GM23338 (cell line): ENCODE measurements around the gene DST.

Experiments
- CREB1 ChIP-seq: fragments of 250-450 bp; sonication (Bioruptor Pico); IDR thresholded peaks from 2 replicates; pipeline ENCODE4 v1.5.0; 2020; ENCODE audit warnings: low read depth, mild to moderate bottlenecking, moderate library complexity
- CTCF ChIP-seq, 2 experiments: fragments of 200-600 bp in 1 of 2; sonication (generic) in 1 of 2; conservative IDR thresholded peaks; 2 replicates each; pipeline versions ENCODE4 v1.5.1 to v1.6.1; 2016 to 2017; ENCODE audit warnings: antibody characterized with exemption in 2 of 2, low read depth in 2 of 2, mild to moderate bottlenecking in 2 of 2, moderate library complexity in 1 of 2
- EZH2 ChIP-seq: fragments of 200-600 bp; sonication (generic); IDR thresholded peaks from one replicate; pipeline ENCODE4 v1.8.0; 2017; ENCODE audit warnings: antibody characterized with exemption, mild to moderate bottlenecking, low read depth; ENCODE audit not compliant: unreplicated experiment
- EZH2phosphoT487 ChIP-seq: fragments of 200-600 bp; sonication (generic); IDR thresholded peaks from one replicate; pipeline ENCODE4 v1.8.1; 2018; ENCODE audit warnings: antibody characterized with exemption; ENCODE audit not compliant: unreplicated experiment
- JUNB ChIP-seq: IDR thresholded peaks from one replicate; pipeline ENCODE4 v1.6.1; 2016; ENCODE audit warnings: antibody characterized with exemption; ENCODE audit not compliant: unreplicated experiment
- NANOG ChIP-seq: IDR thresholded peaks from 2 replicates; pipeline ENCODE4 v1.6.1; 2016; ENCODE audit warnings: antibody characterized with exemption, borderline replicate concordance
- POLR2AphosphoS5 ChIP-seq: IDR thresholded peaks from 2 replicates; pipeline ENCODE4 v1.6.1; 2016; ENCODE audit warnings: antibody characterized with exemption, low read depth
- ZNF114 ChIP-seq: fragments of 250-450 bp; sonication (Bioruptor Pico); IDR thresholded peaks from 2 replicates; pipeline ENCODE4 v1.5.0; 2020; ENCODE audit warnings: mild to moderate bottlenecking, moderate library complexity
- ZNF331 ChIP-seq: fragments of 250-450 bp; sonication (Bioruptor Pico); IDR thresholded peaks from 2 replicates; pipeline ENCODE4 v1.5.0; 2020; ENCODE audit warnings: low read depth, mild to moderate bottlenecking, moderate library complexity
- TF ChIP-seq, protein P1 (sequence below): IDR thresholded peaks from 2 replicates; pipeline ENCODE4 v1.6.1; 2016; ENCODE audit warnings: antibody characterized with exemption
- TF ChIP-seq, protein P2 (sequence below): IDR thresholded peaks from one replicate; pipeline ENCODE4 v1.6.1; 2018; ENCODE audit warnings: antibody characterized with exemption; ENCODE audit not compliant: unreplicated experiment

GRCh38 chr6:56547687-56548086 lies 95.0 kb downstream of the DST start:
- TF ChIP-seq CTCF (conservative IDR thresholded peaks at IDR 0.05; ENCODE audit: low read depth in 2 of 2) (no peak), ZNF114 (CRISPR knock-in tag) (no peak), EZH2 (no peak), POLR2AphosphoS5 (no peak), NANOG (no peak), EZH2phosphoT487 (no peak), JUNB (no peak), CREB1 (CRISPR knock-in tag) (no peak), ZNF331 (CRISPR knock-in tag) (no peak)
- TF ChIP-seq, protein P1, sequence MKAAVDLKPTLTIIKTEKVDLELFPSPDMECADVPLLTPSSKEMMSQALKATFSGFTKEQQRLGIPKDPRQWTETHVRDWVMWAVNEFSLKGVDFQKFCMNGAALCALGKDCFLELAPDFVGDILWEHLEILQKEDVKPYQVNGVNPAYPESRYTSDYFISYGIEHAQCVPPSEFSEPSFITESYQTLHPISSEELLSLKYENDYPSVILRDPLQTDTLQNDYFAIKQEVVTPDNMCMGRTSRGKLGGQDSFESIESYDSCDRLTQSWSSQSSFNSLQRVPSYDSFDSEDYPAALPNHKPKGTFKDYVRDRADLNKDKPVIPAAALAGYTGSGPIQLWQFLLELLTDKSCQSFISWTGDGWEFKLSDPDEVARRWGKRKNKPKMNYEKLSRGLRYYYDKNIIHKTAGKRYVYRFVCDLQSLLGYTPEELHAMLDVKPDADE = no peak
- TF ChIP-seq, protein P2, sequence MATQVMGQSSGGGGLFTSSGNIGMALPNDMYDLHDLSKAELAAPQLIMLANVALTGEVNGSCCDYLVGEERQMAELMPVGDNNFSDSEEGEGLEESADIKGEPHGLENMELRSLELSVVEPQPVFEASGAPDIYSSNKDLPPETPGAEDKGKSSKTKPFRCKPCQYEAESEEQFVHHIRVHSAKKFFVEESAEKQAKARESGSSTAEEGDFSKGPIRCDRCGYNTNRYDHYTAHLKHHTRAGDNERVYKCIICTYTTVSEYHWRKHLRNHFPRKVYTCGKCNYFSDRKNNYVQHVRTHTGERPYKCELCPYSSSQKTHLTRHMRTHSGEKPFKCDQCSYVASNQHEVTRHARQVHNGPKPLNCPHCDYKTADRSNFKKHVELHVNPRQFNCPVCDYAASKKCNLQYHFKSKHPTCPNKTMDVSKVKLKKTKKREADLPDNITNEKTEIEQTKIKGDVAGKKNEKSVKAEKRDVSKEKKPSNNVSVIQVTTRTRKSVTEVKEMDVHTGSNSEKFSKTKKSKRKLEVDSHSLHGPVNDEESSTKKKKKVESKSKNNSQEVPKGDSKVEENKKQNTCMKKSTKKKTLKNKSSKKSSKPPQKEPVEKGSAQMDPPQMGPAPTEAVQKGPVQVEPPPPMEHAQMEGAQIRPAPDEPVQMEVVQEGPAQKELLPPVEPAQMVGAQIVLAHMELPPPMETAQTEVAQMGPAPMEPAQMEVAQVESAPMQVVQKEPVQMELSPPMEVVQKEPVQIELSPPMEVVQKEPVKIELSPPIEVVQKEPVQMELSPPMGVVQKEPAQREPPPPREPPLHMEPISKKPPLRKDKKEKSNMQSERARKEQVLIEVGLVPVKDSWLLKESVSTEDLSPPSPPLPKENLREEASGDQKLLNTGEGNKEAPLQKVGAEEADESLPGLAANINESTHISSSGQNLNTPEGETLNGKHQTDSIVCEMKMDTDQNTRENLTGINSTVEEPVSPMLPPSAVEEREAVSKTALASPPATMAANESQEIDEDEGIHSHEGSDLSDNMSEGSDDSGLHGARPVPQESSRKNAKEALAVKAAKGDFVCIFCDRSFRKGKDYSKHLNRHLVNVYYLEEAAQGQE = no peak
